Neural progenitor cell (in vitro differentiated cells): Measurements from ENCODE around the gene DSEL.

ENCODE experiments used
- EZH2 ChIP-seq: fragments of 200-600 bp; sonication (generic); IDR thresholded peaks from 2 replicates; pipeline ENCODE4 v1.6.1; 2017; ENCODE audit warnings: antibody characterized with exemption, mild to moderate bottlenecking, moderate library complexity
- TF ChIP-seq, protein P1 (sequence below): fragments of 200-600 bp; sonication (generic); IDR thresholded peaks from 2 replicates; pipeline ENCODE4 v1.5.1; 2017; ENCODE audit warnings: antibody characterized with exemption, mild to moderate bottlenecking

DNA sequence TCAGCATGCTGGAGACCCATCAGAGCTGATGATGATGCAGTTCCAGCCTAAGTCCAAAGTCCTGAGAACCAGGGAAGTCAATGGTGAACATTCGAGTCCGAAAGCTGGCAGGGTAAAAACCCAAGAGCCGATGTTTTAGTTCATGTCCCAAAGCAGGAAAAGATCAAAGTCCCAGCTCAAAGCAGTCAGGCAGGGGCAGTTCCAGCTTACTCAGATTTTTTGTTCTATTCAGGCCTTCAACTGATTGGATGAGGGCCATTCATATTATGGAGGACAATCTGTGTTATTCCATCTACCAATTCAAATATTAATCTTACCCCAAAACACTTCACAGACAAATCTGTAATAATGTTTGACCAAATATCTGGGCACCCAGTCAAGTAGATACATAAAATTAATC is 38.3 kb downstream of the DSEL start:
- TF ChIP-seq, protein P1, sequence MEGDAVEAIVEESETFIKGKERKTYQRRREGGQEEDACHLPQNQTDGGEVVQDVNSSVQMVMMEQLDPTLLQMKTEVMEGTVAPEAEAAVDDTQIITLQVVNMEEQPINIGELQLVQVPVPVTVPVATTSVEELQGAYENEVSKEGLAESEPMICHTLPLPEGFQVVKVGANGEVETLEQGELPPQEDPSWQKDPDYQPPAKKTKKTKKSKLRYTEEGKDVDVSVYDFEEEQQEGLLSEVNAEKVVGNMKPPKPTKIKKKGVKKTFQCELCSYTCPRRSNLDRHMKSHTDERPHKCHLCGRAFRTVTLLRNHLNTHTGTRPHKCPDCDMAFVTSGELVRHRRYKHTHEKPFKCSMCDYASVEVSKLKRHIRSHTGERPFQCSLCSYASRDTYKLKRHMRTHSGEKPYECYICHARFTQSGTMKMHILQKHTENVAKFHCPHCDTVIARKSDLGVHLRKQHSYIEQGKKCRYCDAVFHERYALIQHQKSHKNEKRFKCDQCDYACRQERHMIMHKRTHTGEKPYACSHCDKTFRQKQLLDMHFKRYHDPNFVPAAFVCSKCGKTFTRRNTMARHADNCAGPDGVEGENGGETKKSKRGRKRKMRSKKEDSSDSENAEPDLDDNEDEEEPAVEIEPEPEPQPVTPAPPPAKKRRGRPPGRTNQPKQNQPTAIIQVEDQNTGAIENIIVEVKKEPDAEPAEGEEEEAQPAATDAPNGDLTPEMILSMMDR: no peak
- no peak for TF ChIP-seq EZH2
